HG03196 (cell line): ENCODE results near the gene ABHD2.

Experiments used
- ATAC-seq: cut with Tn5 transposase; IDR thresholded peaks from one replicate; pipeline ENCODE4 v1.9.1; 2021; ENCODE audit not compliant: unreplicated experiment

The ABHD2 gene

DNA sequence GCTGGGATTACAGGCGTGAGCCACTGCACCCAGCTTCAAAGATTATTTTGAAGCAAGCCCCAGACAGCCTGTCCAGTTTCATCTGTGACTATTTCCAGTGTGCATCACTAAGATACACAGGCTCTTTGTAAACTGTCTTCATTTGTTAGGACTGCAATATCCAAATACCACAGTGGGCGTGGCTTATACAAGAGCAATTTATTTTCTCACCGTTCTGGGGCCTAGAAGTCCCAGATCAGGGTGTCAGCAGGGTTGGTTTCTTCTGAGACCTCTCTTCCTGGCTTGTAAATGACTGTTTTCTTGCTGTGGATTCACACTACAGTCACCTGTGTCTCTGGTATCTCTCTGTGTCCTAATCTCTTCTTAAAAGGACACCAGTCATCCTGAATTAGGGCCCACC is 73.4 kb downstream of the ABHD2 start:
- ATAC-seq, result no peak

GRCh38 chr15:89163271-89164055 is 75.2 kb downstream of the ABHD2 start:
- no peak for ATAC-seq

GRCh38 chr15:89164712-89165211 is 76.5 kb downstream of the ABHD2 start:
- ATAC-seq, result no peak

- ATAC-seq, result no peak
Observed at GRCh38 chr15:89165677-89166076, 77.4 kb downstream of the ABHD2 start.

- ATAC-seq, result peak; percentile 75
Observed at GRCh38 chr15:89167267-89168176, 79.3 kb downstream of the ABHD2 start.

DNA sequence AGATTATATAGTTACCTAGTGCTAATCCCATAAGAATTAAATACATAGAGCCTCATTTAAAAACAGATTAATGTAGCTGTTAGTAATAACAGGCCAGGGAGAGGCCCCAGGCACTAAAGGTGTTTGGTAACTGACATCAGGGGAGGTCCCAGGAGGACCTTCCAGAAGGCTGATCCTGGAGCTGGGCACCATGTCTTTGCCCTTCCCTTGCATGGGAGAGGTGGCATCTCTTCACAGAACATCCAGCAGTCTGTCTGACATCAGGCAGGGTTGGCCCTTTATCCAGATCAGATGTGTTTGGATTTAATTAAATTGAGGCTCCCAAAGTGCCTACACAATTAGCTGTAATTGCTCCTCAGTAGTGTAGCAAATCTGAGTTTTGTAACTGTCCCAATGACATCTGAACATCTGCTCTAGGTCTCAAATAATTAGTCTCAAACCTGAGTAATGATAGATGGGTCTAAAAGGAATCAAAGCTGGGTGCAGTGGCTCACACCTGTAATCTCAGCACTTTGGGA is 80.1 kb downstream of the ABHD2 start:
- ATAC-seq, result no peak

GRCh38 chr15:89170364-89170763 is 82.1 kb downstream of the ABHD2 start:
- ATAC-seq, result no peak

- no peak for ATAC-seq
Observed at GRCh38 chr15:89171136-89172072, 83.1 kb downstream of the ABHD2 start.

GRCh38 chr15:89172921-89173320 is 84.7 kb downstream of the ABHD2 start:
- ATAC-seq, result no peak

GRCh38 chr15:89174476-89174875 is 86.2 kb downstream of the ABHD2 start:
- ATAC-seq, result no peak

- no peak for ATAC-seq
Observed at GRCh38 chr15:89175617-89176191, 87.4 kb downstream of the ABHD2 start.

DNA sequence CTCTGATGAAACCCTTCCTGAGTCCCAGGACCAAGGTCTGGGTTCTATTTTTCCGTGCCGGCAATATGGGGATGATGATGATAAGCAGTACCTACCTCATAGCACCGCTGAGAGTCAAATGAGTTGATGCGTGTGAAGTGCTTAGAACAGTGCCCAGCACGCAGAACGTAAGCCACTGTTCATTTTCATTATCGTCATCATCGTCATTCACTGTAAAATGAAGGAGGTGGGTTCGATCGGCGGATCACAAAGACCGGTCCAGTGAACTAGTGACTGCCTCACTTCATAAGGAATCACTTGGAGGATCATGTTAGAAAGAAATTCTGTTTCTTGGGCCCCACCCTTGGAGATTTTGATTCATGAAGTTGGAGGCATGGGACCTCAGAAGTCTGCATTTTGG is 88.9 kb downstream of the ABHD2 start:
- ATAC-seq, result no peak

DNA sequence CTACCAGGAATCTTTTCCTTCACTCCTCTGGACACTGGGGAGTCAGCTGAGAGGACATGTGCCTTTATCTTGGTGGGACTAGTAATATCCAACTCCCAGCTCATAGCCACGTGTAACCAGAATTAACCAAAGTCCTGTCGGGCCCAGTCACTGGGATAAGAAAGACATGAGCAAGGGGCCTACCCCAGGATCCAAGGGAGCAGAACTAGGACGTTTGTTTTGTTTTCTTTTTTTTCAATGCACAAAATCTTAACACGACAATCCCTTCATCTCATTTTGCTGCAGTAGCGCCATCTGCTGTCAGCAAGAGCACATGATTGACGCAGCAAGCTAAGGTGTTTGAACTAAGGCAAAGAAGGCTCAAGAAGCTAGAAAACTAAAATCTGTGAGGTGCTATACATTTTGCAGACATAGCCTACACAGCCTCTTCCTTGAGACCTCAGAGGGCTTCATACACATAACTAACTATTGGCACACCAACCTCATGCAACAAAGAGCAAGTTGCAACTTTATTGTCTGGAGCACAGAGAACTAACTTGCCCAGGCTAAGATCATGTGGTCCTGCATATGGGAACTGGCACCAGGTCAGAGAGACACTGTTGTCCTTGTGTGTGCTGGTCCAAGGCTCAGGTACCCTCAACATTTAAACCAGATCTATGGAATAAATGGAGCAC is 89.5 kb downstream of the ABHD2 start:
- ATAC-seq, result no peak

- no peak for ATAC-seq
Observed at GRCh38 chr15:89178307-89178977, 90.2 kb downstream of the ABHD2 start.

DNA sequence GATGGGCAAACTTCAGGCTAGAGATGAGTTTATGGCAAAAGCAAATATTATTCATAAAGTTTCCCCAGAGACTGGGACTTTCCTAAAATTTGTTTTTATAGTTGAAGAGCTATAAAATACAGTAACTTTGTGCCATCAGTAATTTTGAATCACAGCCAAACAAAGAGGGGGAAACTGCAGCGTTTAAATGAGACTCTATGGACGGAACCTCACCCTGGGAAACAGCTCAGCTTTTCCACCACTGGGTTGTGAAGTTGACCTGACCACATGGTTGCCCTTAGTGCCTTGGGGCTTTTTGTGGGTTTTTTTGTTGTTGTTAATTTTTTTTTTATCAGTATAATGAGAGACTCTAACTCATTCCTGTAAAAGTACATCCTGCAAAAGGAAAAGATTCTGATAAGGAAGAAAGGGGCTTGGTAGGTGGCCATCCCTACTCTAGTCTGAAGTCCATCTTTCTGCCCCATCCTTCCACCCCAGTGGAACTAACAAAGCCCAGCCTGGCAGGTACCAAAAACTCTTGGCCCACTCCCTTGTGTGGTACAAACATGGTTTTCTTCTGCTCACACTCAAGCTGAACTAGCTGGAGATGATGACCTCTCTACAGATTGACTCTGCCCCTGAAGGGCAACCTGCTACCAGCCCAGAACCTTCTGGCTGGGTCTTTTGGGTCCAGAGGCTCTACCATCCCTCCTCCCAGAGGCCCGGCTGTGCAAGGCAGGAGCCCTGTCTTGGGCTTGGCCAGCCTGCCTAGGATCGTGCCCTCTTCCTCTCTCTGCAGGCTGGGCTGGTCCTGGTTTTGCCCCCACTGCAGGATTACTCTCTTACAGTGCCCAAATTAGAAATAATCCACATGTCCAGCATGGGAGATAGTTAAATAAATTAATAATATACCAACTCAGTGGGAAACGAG is 92.0 kb downstream of the ABHD2 start:
- no peak for ATAC-seq

DNA sequence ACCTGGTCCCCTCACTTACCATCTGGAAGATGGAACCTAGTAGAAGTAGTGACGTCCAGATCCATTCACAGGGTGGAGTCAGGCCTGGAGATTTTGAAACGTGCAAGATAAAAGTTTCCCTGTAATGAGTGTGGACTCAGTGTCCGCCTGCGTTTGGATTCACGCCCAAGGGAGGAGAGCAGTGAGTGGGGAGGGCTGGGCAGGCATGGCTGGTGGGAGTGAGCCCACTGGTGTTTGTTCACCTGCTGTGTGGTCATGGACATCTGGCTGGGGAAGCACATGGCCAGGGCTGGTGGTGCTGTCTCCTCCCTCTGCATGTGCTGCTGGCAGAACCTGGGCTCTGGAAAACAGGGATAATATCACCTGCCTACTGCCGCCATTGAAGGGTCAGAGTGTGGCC is 96.1 kb downstream of the ABHD2 start:
- ATAC-seq, result no peak

DNA sequence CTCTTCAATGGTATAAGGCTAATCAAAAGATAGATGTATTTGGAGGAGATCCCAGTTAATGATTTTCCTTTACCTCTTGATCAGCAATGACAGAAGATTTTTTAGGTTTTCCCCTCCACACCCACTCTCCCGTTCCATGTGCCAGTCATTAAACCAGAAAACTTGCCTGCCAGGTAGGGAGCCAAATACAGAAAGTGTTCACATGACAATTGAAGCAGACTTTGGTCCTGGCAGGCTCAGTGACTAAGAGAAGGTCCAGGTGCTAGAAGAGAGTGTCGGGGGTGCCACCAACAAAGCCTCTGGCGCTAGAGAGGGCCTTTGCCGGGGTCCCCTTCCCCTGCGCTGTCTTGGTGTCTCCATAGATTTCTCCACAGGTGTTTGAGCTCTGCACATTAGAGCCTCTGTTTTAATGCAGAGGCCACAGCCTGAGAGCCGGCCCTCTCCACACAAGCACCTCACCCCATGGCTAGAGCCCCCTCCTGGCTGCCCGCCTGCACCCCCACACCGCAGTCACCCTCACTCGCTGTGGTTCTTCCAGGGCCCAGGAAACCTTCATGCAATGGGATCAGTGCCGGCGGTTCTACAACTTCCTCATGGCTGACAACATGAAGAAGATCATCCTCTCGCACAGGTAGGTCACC is 96.8 kb downstream of the ABHD2 start:
- no peak for ATAC-seq

DNA sequence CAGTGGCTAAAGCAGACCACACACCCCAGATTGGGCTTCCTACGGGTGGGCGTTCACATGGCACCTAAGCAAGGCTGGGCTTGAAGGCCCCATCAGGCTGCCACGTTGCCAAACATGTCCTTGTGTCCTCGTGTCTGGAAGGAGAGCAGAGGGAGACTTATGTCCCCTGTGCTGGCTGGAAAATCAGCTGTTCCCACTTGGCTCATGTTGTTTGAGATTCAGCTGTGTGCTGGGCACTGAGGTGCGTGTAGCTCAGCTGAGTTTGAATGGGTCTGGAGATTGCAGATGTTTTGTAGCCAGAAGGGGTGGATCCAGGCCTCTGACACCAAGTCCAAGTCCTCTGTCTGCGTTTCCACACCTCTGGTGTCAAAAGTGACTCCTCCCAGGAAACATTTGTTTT is 98.5 kb downstream of the ABHD2 start:
- ATAC-seq, result no peak
